HepG2 (cell line): ENCODE results near the gene DNAJB2. TPM values are rescaled to one million over a fixed set of nuclear protein-coding genes. Genes with fewer than 3 reads are reported as not detected.

ENCODE experiments used
- ATAC-seq: fragments of 200-7000 bp; cut with Tn5 transposase; 3 replicates; pipeline ENCODE4 v1.9.1; 2020; ENCODE audit warnings: mild to moderate bottlenecking, moderate library complexity
- BruUV-seq: library from RNA; stranded (reverse); fragments of 400-500 nt; replicated peaks from 2 replicates; lab custom pipeline; 2021; lab: Mats Ljungman, UMichigan
- CTCF ChIA-PET: fragments of 300-600 bp; formaldehyde crosslinking; extraction: SDS; loops from one replicate; lab custom pipeline; 2021; ENCODE audit warnings: low total read pairs, inconsistent platforms, low intra/inter-chr PET ratio; lab: Yijun Ruan, JAX
- POLR2A ChIA-PET: fragments of 350-600 bp; sonication (Branson Sonifier 250); formaldehyde crosslinking; loops from one replicate; lab custom pipeline; 2020; ENCODE audit warnings: antibody characterized with exemption, inconsistent platforms; lab: Yijun Ruan, JAX
- DNase-seq: peaks from one replicate; pipeline ENCODE4 v3.0.0-alpha.2; 2015; ENCODE audit warnings: low spot score
- FAIRE-seq: peaks from 3 replicates; lab custom pipeline; 2011; peaks lifted over from hg19 to GRCh38; lab: Jason Lieb, UNC
- H2AFZ ChIP-seq: one replicate; pipeline ENCODE4 v1.6.1; 2011; ENCODE audit warnings: low read length, inconsistent platforms
- H3K27ac ChIP-seq: fragments of 300-600 bp; 3 replicates; pipeline ENCODE4 v1.8.0; 2011; ENCODE audit warnings: mixed run types, mild to moderate bottlenecking, mixed read lengths, low read length, inconsistent platforms; ENCODE audit not compliant: insufficient read depth; ENCODE audit errors: extremely low read length
- H3K27me3 ChIP-seq, 2 experiments: fragments of 200-600 bp in 1 of 2; 2 replicates in 1 of 2; 3 replicates in 1 of 2; pipeline versions ENCODE4 v1.6.0 to v1.8.0; 2011; ENCODE audit warnings: low read length in 2 of 2, mild to moderate bottlenecking in 2 of 2, moderate library complexity in 2 of 2, inconsistent platforms in 1 of 2; ENCODE audit not compliant: insufficient read depth in 2 of 2, control insufficient read depth in 1 of 2
- H3K36me3 ChIP-seq, 2 experiments: fragments of 200-600 bp in 1 of 2; replicated peaks in 1 of 2; 2 replicates in 1 of 2; 3 replicates in 1 of 2; pipeline versions ENCODE4 v1.5.1 to v1.8.0; 2011; ENCODE audit warnings: low read length in 2 of 2, inconsistent platforms in 1 of 2; ENCODE audit not compliant: insufficient read depth in 2 of 2, control insufficient read depth in 1 of 2
- H3K4me1 ChIP-seq: 2 replicates; pipeline ENCODE4 v1.5.1; 2012; ENCODE audit warnings: low read length, inconsistent platforms; ENCODE audit not compliant: insufficient read depth
- H3K4me2 ChIP-seq: 2 replicates; pipeline ENCODE4 v1.6.0; 2011; ENCODE audit warnings: low read depth, low read length, inconsistent platforms
- H3K4me3 ChIP-seq, 3 experiments: fragments of 200-600 bp in 1 of 3; sonication (generic), shearing (Covaris generic) in 1 of 3; replicated peaks in 1 of 3; 2 replicates each; pipeline ENCODE4 v1.5.1; 2011 to 2016; ENCODE audit warnings: low read length in 3 of 3, inconsistent platforms in 2 of 3, low read depth in 2 of 3, mild to moderate bottlenecking in 2 of 3, control low read depth in 1 of 3, mixed read lengths in 1 of 3; ENCODE audit not compliant: insufficient read depth in 1 of 3
- H3K79me2 ChIP-seq: one replicate; pipeline ENCODE4 v1.6.1; 2011; ENCODE audit warnings: low read length, inconsistent platforms; ENCODE audit not compliant: insufficient read depth
- H3K9ac ChIP-seq: 2 replicates; pipeline ENCODE4 v1.6.0; 2011; ENCODE audit warnings: mild to moderate bottlenecking, low read depth, low read length, inconsistent platforms; ENCODE audit not compliant: insufficient read depth
- H3K9me3 ChIP-seq: 2 replicates; pipeline ENCODE4 v1.5.1; 2012; ENCODE audit warnings: mild to moderate bottlenecking, low read length
- H4K20me1 ChIP-seq: 2 replicates; pipeline ENCODE4 v1.6.0; 2011; ENCODE audit warnings: inconsistent platforms, mild to moderate bottlenecking, low read length, moderate library complexity; ENCODE audit not compliant: insufficient read depth
- IRF9 ChIP-seq: sonication (generic); formaldehyde crosslinking; IDR thresholded peaks from 2 replicates; pipeline ENCODE4 v1.8.0; 2022; ENCODE audit warnings: missing genetic modification reagents, mild to moderate bottlenecking, borderline replicate concordance
- KLF12 ChIP-seq: sonication (generic); formaldehyde crosslinking; IDR thresholded peaks from 2 replicates; pipeline ENCODE4 v1.4.0; 2020; ENCODE audit warnings: missing genetic modification reagents, borderline replicate concordance
- SNAPC4 ChIP-seq: sonication (generic); formaldehyde crosslinking; IDR thresholded peaks from 2 replicates; pipeline ENCODE4 v1.4.0; 2020; ENCODE audit warnings: mild to moderate bottlenecking, missing genetic modification reagents
- SRSF4 ChIP-seq: fragments of 200-400 bp; formaldehyde crosslinking; IDR thresholded peaks from one replicate; pipeline ENCODE4 v1.6.1; 2018; ENCODE audit warnings: mild to moderate bottlenecking, low read depth, low read length, moderate library complexity; ENCODE audit not compliant: poor library complexity, severe bottlenecking
- SSRP1 ChIP-seq: IDR thresholded peaks from 2 replicates; pipeline ENCODE4 v1.6.1; 2016; ENCODE audit warnings: control low read depth
- TCF7L2 ChIP-seq: IDR thresholded peaks from 2 replicates; pipeline ENCODE4 v1.6.1; 2011; ENCODE audit warnings: mild to moderate bottlenecking, low read depth, low read length, moderate library complexity
- ZBTB38 ChIP-seq: sonication (generic); formaldehyde crosslinking; IDR thresholded peaks from 2 replicates; pipeline ENCODE4 v1.5.1; 2020; ENCODE audit warnings: mild to moderate bottlenecking, missing genetic modification reagents
- ZFP41 ChIP-seq: sonication (generic); formaldehyde crosslinking; IDR thresholded peaks from 2 replicates; pipeline ENCODE4 v1.4.0; 2020; ENCODE audit warnings: mild to moderate bottlenecking, missing genetic modification reagents, borderline replicate concordance
- ZHX1 ChIP-seq: sonication (generic); formaldehyde crosslinking; IDR thresholded peaks from 2 replicates; pipeline ENCODE4 v1.8.1; 2022; ENCODE audit warnings: low read depth, mild to moderate bottlenecking, missing genetic modification reagents
- ZMYM3 ChIP-seq: sonication (generic); formaldehyde crosslinking; IDR thresholded peaks from 2 replicates; pipeline ENCODE4 v1.5.1; 2020; ENCODE audit warnings: mild to moderate bottlenecking, missing genetic modification reagents
- ZNF124 ChIP-seq: sonication (generic); formaldehyde crosslinking; IDR thresholded peaks from 2 replicates; pipeline ENCODE4 v1.4.0; 2020; ENCODE audit warnings: missing genetic modification reagents
- ZNF44 ChIP-seq: sonication (generic); formaldehyde crosslinking; IDR thresholded peaks from 2 replicates; pipeline ENCODE4 v1.5.1; 2020; ENCODE audit warnings: mild to moderate bottlenecking, missing genetic modification reagents
- ZNF446 ChIP-seq: sonication (generic); formaldehyde crosslinking; IDR thresholded peaks from 2 replicates; pipeline ENCODE4 v1.5.0; 2020; ENCODE audit warnings: mild to moderate bottlenecking, missing genetic modification reagents
- ZNF546 ChIP-seq: sonication (generic); formaldehyde crosslinking; conservative IDR thresholded peaks from 2 replicates; pipeline ENCODE4 v1.8.1; 2023; ENCODE audit warnings: mild to moderate bottlenecking, missing genetic modification reagents
- WGBS: methylation state at CpG from one replicate; pipeline ENCODE4 v1.1.6; 2017; ENCODE audit warnings: low lambda C conversion rate; 5-methylcytosine and 5-hydroxymethylcytosine counted together
- in situ Hi-C: cut with HindIII; loops from 2 replicates; pipeline ENCODE4 v1.10.0; 2017; ENCODE audit warnings: low pct_unique_long_range_greater_than_20kb; ENCODE audit not compliant: extremely low pct_ligation_motif_present
- intact Hi-C: fragments of 100-400 bp; cut with micrococcal nuclease; formaldehyde crosslinking; loops from one replicate; pipeline ENCODE4 v1.10.0; 2022; ENCODE audit not compliant: unreplicated experiment
- polyA plus RNA-seq, 8 experiments: library from polyadenylated mRNA; depleted of rRNA in 3 of 8; stranded (reverse) in 7 of 8; unstranded in 1 of 8; fragments of >200 nt; fragmentation: Illumina TruSeq in 4 of 8; extraction: Trizol in 4 of 8; gene quantifications; 2 replicates each; pipeline versions ENCODE4 v1.2.1 to v1.2.3, GENCODE V29; 2011 to 2016; ENCODE audit warnings: low read depth in 4 of 8, missing spikeins in 1 of 8, mixed read lengths in 1 of 8; ENCODE audit not compliant: insufficient read depth in 1 of 8
- total RNA-seq, 5 experiments: library from RNA; depleted of rRNA; stranded (reverse); fragments of >200 nt; fragmentation: Illumina TruSeq; extraction: Trizol; gene quantifications; 2 replicates each; pipeline ENCODE4 v1.2.3, GENCODE V29; 2016; ENCODE audit warnings: low read depth in 1 of 5

The DNAJB2 gene
- total and polyA plus RNA-seq, 2 of the 13 experiments (the other 11 are each of a cell fraction or from before 2014, with no cell fraction given), result 21.3 to 31.1 TPM

- Histone ChIP-seq H2AFZ (no peak overlapping the region), H3K4me3 (no peak overlapping the region), H3K9ac (no peak overlapping the region), H3K27ac (no peak overlapping the region), H3K4me1 (no peaks in the 10 kb centered on the region), H3K9me3 (no peaks in the 10 kb centered on the region), H3K36me3 (no peaks in the 10 kb centered on the region), H3K79me2 (no peaks in the 10 kb centered on the region), H3K4me2 (no peak overlapping the region), H4K20me1 (peaks cover 7% of the 10 kb centered on the region), H3K27me3 (peaks cover 1 to 19% of the 10 kb centered on the region in 2 experiments; a peak in 3 of 5 replicates)
- peak; percentile 97 for ATAC-seq
- WGBS, result 46% methylated on average over 33 of the region's 45 CpGs
- intact Hi-C loops, result loop anchor here (1.0 to 2.0 kb wide), 2 partner anchors 14 to 262 kb away; no protein-coding TSS in a partner anchor
- POLR2A ChIA-PET, result no interaction called here
- BruUV-seq, result no TSS peak
- no peak for FAIRE-seq
- peak; percentile 41 for DNase-seq
- CTCF ChIA-PET, result no interaction called here
- in situ Hi-C loops, result loop anchor here (5.0 kb wide), 1 partner anchor 266 kb away; the partner anchor contains the start of gene CFAP65
- TF ChIP-seq ZNF124 (peak; percentile 98), SRSF4 (no peak), ZBTB38 (CRISPR knock-in tag) (peak; percentile 78), ZNF546 (CRISPR knock-in tag) (peak; percentile 90), IRF9 (CRISPR knock-in tag) (peak; percentile 72; the same call in 1 of the 2 replicates), SNAPC4 (peak; percentile 89), ZFP41 (CRISPR knock-in tag) (no peak), TCF7L2 (no peak), KLF12 (CRISPR knock-in tag) (peak; percentile 96), ZHX1 (CRISPR knock-in tag) (peak; percentile 85), SSRP1 (CRISPR knock-in tag) (no peak), ZMYM3 (CRISPR knock-in tag) (no peak), ZNF44 (CRISPR knock-in tag) (no peak), ZNF446 (CRISPR knock-in tag) (peak; percentile 95; the same call in 1 of the 2 replicates)
These were observed 29.3 kb downstream of the DNAJB2 start for GRCh38 chr2:219308142-219309101.
